DOHH2 (cell line): ENCODE results near the gene DCPS.
"Not testable (repeated sequence)": the region's sequence is repeated elsewhere in the genome, so short reads cannot be mapped to it uniquely, and the experiment has no call there.

Source experiments
- H3F3A ChIP-seq: fragments of 200-600 bp; sonication (generic), shearing (Covaris generic); 2 replicates; pipeline ENCODE4 v1.6.0; 2016; ENCODE audit warnings: antibody characterized with exemption, mild to moderate bottlenecking; ENCODE audit not compliant: control insufficient read depth, insufficient read depth
- H3K27ac ChIP-seq: fragments of 200-600 bp; sonication (generic); 2 replicates; pipeline ENCODE4 v1.5.1; 2014; ENCODE audit warnings: low read depth, mild to moderate bottlenecking, low read length, moderate library complexity
- H3K27me3 ChIP-seq: fragments of 200-600 bp; sonication (generic); 2 replicates; pipeline ENCODE4 v1.6.1; 2014; ENCODE audit warnings: mild to moderate bottlenecking, low read length, mixed read lengths; ENCODE audit not compliant: control insufficient read depth
- H3K36me3 ChIP-seq: fragments of 200-600 bp; sonication (generic); 2 replicates; pipeline ENCODE4 v1.6.1; 2014; ENCODE audit warnings: mild to moderate bottlenecking, low read length, moderate library complexity, mixed read lengths; ENCODE audit not compliant: control insufficient read depth
- H3K4me1 ChIP-seq: fragments of 200-600 bp; sonication (generic); 2 replicates; pipeline ENCODE4 v1.6.1; 2014; ENCODE audit warnings: mild to moderate bottlenecking, low read length, mixed read lengths; ENCODE audit not compliant: control insufficient read depth
- H3K4me2 ChIP-seq: fragments of 200-600 bp; sonication (generic); 2 replicates; pipeline ENCODE4 v1.6.0; 2014; ENCODE audit warnings: mild to moderate bottlenecking, low read length, moderate library complexity
- H3K4me3 ChIP-seq: fragments of 200-600 bp; sonication (generic); 2 replicates; pipeline ENCODE4 v1.5.1; 2014; ENCODE audit warnings: mild to moderate bottlenecking, low read length, mixed read lengths
- H3K79me2 ChIP-seq: fragments of 200-600 bp; sonication (generic); 2 replicates; pipeline ENCODE4 v1.6.1; 2014; ENCODE audit warnings: mild to moderate bottlenecking, low read length, mixed read lengths; ENCODE audit not compliant: control insufficient read depth
- H3K9me2 ChIP-seq: fragments of 200-600 bp; sonication (generic); replicated peaks from 2 replicates; pipeline ENCODE4 v1.6.1; 2014; ENCODE audit warnings: mild to moderate bottlenecking, low read length, mixed read lengths; ENCODE audit not compliant: control insufficient read depth
- H3K9me3 ChIP-seq: fragments of 200-600 bp; sonication (generic); 2 replicates; pipeline ENCODE4 v1.6.1; 2014; ENCODE audit warnings: antibody characterized with exemption, low read length, mixed read lengths; ENCODE audit not compliant: control insufficient read depth, insufficient read depth
- H4K20me1 ChIP-seq: fragments of 200-600 bp; sonication (generic); 2 replicates; pipeline ENCODE4 v1.6.0; 2014; ENCODE audit warnings: low read depth, mild to moderate bottlenecking, antibody characterized with exemption, low read length, moderate library complexity; ENCODE audit not compliant: control insufficient read depth, insufficient read depth
- EZH2phosphoT487 ChIP-seq: fragments of 200-600 bp; sonication (generic); IDR thresholded peaks from 2 replicates; pipeline ENCODE4 v1.6.1; 2017; ENCODE audit warnings: borderline replicate concordance, mild to moderate bottlenecking, antibody characterized with exemption, low read length, moderate library complexity, mixed read lengths
- TF ChIP-seq, protein P1 (sequence below): fragments of 200-600 bp; sonication (generic); IDR thresholded peaks from one replicate; pipeline ENCODE4 v1.5.1; 2014; ENCODE audit warnings: antibody characterized with exemption, mild to moderate bottlenecking, low read depth, low read length; ENCODE audit not compliant: poor library complexity, severe bottlenecking

The DCPS gene

DNA sequence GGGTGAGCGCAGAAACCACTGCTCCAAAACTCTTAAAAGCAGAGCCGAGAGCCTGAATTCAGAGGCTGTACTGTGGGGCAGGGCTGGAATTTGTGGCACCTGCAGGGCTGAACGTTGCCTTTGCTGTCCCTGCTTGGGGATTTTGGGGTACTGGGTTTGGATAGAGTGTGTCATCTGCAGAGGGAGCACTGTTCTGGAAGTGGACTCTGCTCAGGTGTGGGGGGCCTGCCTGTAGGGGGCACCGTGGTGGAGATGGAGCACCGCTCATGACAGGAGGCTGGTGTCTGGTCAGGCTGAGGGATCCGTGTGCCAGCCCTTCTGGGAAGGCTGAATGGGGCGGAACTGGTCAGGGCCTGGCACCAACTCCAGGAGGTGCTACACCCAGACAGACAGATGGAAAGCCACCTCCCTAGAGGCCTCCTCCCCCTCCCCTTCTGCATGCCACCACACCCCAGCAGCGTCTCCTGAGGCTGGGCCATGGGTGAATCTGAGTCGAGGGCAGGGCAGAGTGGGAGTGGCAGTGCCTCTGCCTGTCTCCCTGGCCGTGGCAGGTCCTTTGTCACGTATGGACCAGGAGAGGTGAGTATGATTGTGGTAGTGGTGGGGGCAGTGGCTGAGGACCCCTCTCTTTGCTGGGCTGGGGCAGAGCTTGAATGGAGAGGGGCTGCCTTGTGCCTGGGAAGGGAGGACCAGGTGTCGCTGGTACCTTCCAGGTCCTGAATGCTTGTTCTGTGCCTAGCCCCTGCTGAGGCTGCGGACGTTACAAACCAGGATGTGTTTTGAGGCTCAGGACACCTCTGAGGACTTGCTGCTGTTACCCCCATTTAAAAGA is 63.2 kb downstream of the DCPS start:
- not testable (repeated sequence) for H4K20me1 ChIP-seq, H3F3A ChIP-seq, H3K36me3 ChIP-seq, H3K79me2 ChIP-seq, H3K9me3 ChIP-seq, H3K27ac ChIP-seq, H3K4me3 ChIP-seq, H3K4me2 ChIP-seq, H3K27me3 ChIP-seq, H3K9me2 ChIP-seq
- peaks cover 13% of the 10 kb centered on the region for H3K4me1 ChIP-seq
- TF ChIP-seq, protein P1, sequence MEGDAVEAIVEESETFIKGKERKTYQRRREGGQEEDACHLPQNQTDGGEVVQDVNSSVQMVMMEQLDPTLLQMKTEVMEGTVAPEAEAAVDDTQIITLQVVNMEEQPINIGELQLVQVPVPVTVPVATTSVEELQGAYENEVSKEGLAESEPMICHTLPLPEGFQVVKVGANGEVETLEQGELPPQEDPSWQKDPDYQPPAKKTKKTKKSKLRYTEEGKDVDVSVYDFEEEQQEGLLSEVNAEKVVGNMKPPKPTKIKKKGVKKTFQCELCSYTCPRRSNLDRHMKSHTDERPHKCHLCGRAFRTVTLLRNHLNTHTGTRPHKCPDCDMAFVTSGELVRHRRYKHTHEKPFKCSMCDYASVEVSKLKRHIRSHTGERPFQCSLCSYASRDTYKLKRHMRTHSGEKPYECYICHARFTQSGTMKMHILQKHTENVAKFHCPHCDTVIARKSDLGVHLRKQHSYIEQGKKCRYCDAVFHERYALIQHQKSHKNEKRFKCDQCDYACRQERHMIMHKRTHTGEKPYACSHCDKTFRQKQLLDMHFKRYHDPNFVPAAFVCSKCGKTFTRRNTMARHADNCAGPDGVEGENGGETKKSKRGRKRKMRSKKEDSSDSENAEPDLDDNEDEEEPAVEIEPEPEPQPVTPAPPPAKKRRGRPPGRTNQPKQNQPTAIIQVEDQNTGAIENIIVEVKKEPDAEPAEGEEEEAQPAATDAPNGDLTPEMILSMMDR: peak; percentile 50

DNA sequence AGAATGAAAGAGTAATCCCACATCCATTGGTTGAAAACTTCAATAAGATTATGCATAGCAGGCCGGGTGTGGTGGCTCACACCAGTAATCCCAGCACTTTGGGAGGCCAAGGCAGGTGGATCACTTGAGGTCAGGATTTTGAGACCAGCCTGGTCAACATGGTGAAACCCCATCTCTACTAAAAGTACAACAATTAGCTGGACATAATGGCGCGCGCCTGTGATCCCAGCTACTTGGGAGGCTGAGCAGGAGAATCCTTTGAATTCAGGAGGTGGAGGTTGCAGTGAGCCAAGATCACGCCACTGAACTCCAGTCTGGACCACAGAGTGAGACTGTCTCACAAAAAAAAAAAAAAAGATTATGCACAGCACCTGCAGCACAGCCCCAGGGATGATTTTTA is 63.9 kb downstream of the DCPS start:
- not testable (repeated sequence) for H3K36me3 ChIP-seq, H3F3A ChIP-seq, H3K4me3 ChIP-seq, H3K9me2 ChIP-seq, H4K20me1 ChIP-seq, H3K4me2 ChIP-seq, H3K27ac ChIP-seq, H3K9me3 ChIP-seq, H3K27me3 ChIP-seq, H3K79me2 ChIP-seq
- H3K4me1 ChIP-seq: peaks cover 13% of the 10 kb centered on the region

DNA sequence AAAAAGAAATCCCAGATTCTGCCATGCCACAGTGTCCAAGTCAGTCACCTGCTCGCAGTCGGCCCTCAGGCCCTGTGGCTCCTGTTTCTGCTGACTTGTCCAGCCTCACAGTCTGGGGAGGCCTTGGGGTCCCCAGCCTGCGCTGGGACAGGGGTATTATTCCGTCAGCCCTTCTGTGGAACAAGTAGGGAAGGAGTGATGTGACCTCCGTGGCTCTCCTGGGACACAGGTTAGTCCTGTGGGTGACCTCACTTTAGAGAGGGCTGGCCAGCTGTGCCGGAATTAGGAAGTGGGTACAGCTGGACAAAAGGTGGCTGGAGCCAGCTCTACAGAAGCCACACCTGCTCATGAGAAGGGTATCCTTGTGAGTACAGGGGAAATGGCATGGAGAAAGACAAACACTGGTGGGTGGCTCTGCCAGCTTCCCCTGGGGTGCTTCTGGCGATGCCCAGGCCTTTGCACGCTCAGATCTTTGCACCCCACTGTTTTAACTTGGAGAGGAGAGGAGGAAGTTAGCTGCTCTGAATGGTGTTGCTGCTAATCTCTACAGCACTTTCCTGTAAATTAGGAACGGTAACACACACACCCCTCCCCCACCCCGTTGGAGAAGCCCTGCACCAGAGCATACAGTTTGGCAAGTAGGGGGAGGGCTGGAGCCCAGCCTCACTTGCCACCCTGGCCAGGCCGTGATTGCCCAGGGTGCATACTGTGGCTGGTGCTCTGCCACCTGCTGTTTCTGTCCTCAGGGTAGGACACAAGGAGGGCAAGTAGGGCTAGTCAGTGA is 64.7 kb downstream of the DCPS start:
- H3K79me2 ChIP-seq, H3K4me2 ChIP-seq: not testable (repeated sequence)

DNA sequence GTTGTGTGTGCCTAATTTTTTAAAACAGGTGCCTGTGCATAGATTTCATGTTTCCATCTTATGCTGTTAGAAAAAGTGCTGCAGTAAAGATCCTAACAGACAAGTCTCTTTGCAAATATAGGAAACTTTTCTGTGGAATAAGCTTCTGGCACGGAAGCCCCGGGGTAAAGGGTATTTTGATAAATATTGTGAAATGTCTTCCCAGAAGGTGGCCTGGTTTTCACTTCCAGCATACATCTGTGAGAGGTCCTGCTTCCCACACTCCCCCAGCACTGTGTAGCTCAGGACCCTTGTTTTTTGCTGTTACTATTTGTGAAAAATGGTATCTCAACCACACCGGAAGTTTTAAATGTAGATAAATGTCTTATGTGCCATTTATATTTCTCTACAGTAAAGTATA is 66.2 kb downstream of the DCPS start:
- H3K27ac ChIP-seq: no peak overlapping the region
- no peaks in the 10 kb centered on the region for H3K27me3 ChIP-seq
- no peaks in the 10 kb centered on the region for H4K20me1 ChIP-seq
- no peaks in the 10 kb centered on the region for H3F3A ChIP-seq
- TF ChIP-seq EZH2phosphoT487: no peak
- TF ChIP-seq, protein P1: no peak
- H3K4me3 ChIP-seq: no peak overlapping the region
- no peaks in the 10 kb centered on the region for H3K9me3 ChIP-seq
- H3K9me2 ChIP-seq: no peaks in the 10 kb centered on the region
- H3K4me1 ChIP-seq: peaks cover 13% of the 10 kb centered on the region
- no peaks in the 10 kb centered on the region for H3K79me2 ChIP-seq
- H3K4me2 ChIP-seq: no peak overlapping the region
- no peaks in the 10 kb centered on the region for H3K36me3 ChIP-seq

More for the DNA sequence above, 64.7 kb downstream of the DCPS start:
- not testable (repeated sequence) for H3K27ac ChIP-seq, H3F3A ChIP-seq, H3K9me3 ChIP-seq, H3K4me3 ChIP-seq, H3K36me3 ChIP-seq, H3K9me2 ChIP-seq, H3K27me3 ChIP-seq, H4K20me1 ChIP-seq
- H3K4me1 ChIP-seq: peaks cover 13% of the 10 kb centered on the region
